Tongue (tissue), 2 donors: ENCODE measurements around the gene TRIM15. TPM values are rescaled to one million over a fixed set of nuclear protein-coding genes. Genes with fewer than 3 reads are reported as not detected.
"Not testable (repeated sequence)": the region's sequence is repeated elsewhere in the genome, so short reads cannot be mapped to it uniquely, and the experiment has no call there.

ENCODE experiments used
- DNase-seq: peaks from one replicate; pipeline ENCODE4 v3.0.0-alpha.2; 2015
- total RNA-seq: library from RNA; depleted of rRNA; stranded (reverse); fragments of >200 nt; gene quantifications from one replicate; pipeline ENCODE4 v1.2.3, GENCODE V29; 2014

TRIM15 gene
- total RNA-seq, 1 donor from 2014 or later: not detected

- no peak for DNase-seq
These were observed 740 bp downstream of the TRIM15 start for GRCh38 chr6:30163918-30164654.

DNA sequence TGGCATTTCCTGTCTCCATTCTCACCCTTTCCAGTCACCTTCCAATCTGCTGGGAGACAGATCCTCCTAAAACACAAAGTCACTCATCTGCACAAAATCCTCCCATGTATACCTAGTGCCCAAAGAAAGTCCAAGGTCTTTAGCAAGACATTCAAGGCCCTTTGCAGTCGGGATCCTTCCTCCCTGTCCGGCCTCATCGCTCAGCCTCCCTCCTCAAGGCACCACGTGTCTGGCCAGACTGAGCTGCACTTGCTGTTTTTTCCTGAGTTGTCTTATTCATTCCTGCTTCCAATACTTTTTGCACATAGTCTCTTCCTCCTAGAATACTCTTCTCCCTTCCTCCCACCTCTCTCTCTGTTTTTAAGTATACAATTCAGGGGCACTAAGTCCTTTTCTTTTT is 1.4 kb downstream of the TRIM15 start:
- DNase-seq: no peak

DNA sequence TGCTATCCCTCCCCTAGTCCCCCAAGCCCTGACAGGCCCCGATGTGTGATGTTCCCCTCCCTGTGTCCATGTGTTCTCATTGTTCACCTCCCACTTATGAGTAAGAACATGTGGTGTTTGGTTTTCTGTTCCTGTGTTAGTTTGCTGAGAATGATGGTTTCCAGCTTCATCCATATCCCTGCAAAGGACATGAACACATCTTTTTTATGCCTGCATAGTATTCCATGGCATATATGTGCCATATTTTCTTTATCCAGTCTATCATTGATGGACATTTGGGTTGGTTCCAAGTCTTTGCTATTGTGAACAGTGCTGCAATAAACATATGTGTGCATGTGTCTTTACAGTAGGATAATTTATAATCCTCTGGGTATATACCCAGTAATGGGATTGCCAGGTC is 1.9 kb downstream of the TRIM15 start:
- DNase-seq: not testable (repeated sequence)

GRCh38 chr6:30167101-30167500 is 3.8 kb downstream of the TRIM15 start:
- no peak for DNase-seq

DNA sequence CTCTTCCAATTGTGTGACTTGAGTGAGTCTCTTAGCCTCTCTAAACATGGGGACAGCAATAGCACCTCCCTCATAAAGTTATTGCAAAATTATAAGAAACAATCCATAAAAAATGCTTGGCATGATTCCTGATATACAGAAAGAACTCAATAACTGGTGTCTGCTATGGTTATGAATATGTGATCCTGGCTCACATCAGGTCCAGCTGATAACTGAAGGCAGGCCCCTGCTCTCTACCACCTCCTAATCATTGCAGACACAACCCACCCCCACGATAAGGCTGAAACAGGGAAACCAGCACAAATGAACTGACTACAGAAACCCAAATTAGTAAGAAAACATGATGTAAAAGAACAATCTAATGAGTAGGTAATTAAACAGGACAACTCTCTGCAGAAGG is 5.4 kb downstream of the TRIM15 start:
- no peak for DNase-seq

DNA sequence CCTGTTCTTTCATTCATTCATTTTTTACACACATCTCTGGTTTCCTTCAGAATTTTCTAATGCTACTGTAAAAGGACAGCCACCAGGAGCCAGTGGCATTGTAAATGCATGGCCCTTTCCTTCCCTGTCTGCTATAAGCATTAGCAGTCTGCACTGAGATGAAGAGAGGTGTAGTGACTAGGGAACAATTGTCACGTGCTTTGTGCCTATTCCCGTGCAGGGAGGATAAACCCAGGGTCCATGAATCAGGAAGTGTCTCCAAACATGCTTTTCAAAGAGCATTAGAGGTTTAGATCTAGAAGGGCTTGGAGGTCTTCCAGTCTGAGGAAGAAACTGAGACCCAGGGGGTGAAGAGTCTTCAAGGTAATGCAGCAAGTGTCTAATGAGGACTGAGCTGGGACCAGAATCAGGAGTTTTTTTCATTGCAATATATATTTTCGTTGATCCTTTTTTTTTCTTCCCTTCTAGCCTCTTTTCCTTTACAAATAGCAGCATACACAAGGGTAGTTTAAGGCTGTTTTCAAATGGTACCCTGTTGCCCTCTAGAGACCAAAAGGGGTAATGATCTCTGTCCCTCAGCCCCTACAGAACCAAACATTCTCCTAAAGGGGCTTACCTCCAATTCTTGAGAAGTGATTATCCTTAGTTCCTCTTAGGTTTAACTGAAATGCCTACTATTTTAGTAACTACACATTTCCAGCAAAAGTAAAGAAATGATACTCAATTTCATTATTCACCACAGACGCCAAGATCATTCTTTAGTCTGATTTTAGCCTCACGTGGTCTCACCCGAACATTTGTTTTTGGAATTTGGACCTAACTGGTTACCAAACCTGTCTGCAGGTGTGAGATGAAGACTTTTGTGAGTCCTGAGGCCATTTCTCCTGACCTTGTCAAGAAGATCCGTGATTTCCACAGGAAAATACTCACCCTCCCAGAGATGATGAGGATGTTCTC is 6.6 kb downstream of the TRIM15 start:
- DNase-seq: peak; percentile 46

DNA sequence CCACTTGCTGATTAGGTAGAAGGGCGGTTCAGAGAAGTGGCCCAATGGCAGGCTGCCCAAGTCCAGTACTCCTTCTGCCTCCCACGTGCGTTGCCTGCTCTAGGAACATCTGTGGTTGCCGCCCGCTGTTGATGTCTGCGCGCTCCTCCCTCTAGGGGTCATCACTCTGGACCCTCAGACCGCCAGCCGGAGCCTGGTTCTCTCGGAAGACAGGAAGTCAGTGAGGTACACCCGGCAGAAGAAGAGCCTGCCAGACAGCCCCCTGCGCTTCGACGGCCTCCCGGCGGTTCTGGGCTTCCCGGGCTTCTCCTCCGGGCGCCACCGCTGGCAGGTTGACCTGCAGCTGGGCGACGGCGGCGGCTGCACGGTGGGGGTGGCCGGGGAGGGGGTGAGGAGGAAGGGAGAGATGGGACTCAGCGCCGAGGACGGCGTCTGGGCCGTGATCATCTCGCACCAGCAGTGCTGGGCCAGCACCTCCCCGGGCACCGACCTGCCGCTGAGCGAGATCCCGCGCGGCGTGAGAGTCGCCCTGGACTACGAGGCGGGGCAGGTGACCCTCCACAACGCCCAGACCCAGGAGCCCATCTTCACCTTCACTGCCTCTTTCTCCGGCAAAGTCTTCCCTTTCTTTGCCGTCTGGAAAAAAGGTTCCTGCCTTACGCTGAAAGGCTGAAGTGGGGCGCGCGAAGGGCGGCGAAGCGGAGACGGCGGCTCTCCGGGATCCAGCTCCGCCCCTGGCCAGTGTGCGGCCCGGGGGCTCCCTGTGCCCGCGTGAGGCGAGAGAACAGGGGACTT is 8.5 kb downstream of the TRIM15 start:
- peak; percentile 16 for DNase-seq

DNA sequence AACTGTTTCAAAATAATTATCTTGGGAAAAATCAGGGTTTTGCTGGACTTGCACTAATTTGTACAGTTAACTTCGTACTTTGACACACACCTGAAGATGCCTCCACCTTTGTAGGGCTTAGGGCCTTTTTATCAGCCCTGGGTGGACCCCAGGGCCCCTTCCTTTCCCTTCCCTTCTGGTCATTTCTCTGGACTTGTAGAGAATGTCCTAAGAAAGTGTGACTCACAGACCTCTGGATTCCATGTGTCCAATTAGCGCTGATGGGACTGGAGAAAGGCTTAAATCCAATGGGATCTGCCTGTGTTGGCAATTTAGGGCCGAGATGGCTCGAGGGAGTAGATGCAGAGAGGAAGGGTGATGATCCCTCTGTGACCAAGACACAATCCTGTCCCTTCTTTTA is 9.3 kb downstream of the TRIM15 start:
- DNase-seq: no peak

DNA sequence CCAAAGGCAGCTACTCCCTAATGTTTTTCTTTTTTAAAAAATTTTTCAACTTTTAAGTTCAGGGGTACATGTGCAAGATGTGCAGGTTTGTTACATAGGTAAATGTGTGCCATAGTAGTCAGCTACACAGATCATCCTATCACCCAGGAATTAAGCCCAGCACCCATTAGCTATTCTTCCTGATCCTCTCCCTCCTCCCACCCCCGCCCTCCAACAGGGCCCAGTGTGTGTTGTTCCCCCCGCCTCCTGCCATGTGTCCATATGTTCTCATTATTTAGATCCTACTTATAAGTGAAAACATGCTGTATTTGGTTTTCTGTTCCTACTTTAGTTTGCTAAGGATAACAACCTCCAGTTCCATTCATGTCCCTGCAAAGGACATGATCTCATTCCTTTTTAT is 12.4 kb downstream of the TRIM15 start:
- DNase-seq: no peak

- DNase-seq: no peak
These were observed 15.5 kb downstream of the TRIM15 start for GRCh38 chr6:30178837-30179236.

- DNase-seq: no peak
These were observed 16.8 kb downstream of the TRIM15 start for GRCh38 chr6:30180145-30180544.

GRCh38 chr6:30184417-30185031 is 21.2 kb downstream of the TRIM15 start:
- no peak for DNase-seq

DNA sequence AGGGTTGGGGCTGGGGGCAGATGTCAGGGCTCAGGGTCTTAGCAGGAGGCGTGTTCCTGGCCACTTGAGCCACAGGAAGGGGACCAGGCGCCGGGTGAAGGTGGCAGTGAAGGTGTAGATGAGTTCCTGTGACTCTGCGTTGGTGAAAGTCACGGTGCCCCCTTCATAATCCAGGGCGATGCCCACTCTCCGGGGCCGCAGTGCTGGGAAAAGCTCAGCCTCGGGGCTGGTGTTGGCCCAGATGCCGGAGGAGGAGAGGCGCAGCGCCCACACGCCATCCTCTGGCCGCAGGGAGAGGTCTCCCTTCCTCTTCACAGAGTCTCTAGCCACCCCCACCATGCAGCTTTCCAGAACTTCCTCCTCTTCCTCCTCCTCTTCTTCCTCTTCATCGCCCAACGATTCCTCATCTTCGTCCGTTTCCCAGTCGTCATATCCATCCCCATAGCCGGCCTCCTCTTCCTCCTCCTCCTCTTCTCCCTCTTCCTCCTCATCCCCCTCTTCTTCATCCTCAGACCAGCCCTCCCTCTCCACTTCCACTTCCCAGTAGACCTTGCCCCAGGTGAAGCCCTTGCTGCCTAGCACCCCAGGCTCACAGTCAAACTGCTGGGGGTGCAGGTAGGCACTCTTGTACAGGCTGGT is 22.6 kb downstream of the TRIM15 start:
- DNase-seq: no peak

- DNase-seq: no peak
These were observed 25.2 kb downstream of the TRIM15 start for GRCh38 chr6:30188541-30188940.

DNA sequence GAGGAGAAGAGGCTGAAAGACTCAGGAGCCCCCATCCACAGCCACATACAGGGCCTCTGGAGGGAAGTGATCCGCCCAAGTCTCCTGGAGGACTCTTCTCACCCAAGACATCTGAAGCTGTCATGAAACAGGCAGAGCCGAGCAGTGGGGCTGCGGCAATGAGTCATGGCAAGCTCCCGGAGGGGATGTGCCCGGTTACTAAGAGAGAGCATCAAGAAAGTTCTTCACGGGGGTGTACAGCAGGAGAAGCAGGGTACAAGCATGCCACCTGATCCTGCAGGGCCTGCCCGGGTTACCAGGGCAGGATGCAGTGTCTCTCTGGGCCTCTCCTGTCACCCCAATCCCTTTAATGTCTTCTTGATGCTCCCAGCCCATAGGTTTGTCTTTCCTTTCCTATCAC is 28.7 kb downstream of the TRIM15 start:
- no peak for DNase-seq

DNA sequence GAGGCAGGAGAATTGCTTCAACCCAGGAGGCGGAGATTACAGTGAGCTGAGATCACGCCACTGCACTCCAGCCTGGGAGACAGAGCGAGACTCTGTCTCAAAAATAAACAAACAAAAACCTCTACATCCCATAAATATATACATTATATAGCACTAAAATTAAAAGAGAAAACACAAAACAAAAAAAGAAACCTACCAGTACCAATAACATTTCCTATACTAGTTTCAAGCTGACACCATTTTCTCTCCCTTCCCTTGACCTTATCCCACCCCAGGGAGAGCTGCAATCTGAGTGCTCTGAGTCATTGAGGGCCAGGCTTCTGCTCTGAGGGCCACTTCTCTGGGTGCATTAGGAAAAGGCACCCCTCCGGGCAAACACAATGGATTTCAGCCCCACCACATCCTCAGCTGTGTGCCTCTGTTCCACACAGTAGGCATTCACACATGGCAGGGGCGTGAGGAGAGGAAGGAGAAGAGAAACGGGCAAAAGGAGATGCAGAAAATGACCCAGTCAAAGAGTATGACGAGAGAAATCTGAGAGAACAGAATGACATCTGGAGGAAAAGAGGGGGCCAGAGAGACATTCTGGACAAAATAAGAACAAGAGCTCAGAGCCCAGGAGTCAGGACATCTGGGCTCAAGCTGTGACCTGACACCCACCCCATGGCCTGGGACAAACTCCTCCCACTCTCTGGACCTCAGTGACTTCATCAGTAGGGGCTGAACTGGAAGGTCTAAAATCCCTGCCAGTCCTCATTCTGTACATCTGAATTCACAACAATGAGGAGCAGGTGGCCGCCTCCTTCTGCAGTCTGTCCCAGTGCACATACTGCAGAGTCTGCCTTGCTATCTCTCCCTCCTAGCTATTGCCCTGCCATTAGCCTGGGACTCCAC is 31.7 kb downstream of the TRIM15 start:
- no peak for DNase-seq

GRCh38 chr6:30195951-30196350 is 32.6 kb downstream of the TRIM15 start:
- DNase-seq: no peak

- DNase-seq: no peak
These were observed 33.0 kb downstream of the TRIM15 start for GRCh38 chr6:30196376-30196775.

- DNase-seq: no peak
These were observed 35.1 kb downstream of the TRIM15 start for GRCh38 chr6:30198166-30199084.
